D341Med (cell line): Measurements from ENCODE around the gene DMC1.

Source experiments
- DNase-seq: peaks from one replicate; pipeline ENCODE4 v3.0.0; 2012; ENCODE audit warnings: low spot score

DMC1 gene

DNA sequence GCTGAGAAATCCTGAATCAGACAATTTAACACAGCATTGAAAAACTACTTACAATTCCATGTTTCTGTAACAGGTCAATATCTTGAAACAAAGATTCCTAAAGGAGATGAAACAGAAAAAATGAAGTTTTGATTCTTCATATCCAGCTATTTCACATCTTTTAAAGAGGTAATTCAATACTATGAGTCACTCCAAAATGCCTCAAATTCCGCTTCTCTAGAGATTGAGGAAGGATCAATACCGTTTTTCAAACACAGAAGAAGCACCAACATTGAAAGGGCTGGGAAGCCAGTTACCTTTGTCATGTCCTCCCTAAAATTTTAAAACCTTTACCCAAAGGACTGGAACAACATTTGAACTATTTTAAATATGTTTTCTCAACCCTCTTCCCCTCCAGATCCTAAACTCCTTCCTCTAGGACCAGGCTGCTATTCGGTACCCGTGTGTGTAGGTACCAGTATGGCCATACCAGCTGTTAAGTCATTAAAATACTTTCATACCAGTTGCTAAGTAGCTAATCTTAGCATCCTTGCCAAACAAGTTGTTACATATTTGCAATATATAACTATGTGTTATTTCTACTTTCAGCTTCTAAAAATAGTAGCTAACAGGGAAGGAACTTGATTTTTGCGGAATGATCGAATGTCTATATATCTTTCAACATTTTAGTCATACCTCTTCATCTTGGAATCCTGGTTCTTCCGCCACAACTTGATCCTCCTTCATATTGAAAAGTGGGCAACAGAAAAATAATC is 2.3 kb downstream of the DMC1 start:
- no peak for DNase-seq

DNA sequence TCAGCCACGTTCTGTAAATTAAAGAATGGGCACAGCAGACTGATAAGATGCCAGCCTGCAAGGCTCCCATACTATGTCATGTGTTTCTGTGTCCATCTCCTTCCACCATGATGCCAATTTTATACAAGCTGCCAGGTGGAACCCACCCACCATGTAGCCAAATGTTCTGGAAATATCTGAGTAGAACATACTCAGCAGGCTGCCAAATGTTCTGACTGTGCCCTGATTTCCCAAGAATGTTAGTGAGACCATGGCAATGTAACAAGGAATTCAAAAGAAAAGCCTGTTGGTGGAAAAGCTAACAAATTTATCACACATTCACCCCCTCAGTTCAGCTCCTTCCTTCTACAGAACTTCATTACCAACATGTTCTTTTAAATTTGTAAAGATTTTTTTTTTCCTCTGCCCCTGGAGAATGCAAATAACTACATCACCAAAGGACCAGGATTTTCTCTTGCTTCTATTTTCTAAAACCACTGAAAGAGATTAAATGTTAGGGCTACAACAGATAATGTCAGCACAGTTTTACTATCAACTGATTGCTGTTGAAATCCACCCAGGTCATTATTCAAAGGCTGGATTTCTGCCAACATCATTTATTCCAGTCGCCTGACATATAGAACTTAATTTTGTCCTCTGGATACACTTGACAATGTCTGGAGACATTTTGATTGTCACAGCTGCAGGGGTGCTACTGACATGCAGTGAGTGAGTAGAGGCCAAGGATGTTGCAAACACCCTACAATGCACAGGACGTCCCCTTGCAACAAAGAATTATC is 3.1 kb downstream of the DMC1 start:
- no peak for DNase-seq

DNA sequence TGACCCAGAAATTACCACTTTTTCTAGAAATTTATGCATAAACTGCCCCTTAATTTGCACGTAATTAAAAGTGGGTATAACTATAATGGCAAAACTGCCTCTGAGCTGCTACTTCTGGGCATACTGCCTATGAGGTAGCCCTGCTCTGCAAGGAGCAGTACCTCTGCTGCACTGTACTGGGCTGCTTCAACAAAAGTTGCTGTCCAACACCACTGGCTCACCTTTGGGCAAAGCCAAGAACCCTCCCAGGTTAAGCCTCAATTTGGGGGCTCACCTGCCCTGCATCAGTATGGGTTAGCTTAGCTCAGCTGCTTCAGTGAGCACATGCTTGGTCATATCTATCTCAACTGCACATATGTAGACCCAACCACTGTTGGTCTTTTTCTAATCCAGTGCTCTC is 4.5 kb downstream of the DMC1 start:
- no peak for DNase-seq

DNA sequence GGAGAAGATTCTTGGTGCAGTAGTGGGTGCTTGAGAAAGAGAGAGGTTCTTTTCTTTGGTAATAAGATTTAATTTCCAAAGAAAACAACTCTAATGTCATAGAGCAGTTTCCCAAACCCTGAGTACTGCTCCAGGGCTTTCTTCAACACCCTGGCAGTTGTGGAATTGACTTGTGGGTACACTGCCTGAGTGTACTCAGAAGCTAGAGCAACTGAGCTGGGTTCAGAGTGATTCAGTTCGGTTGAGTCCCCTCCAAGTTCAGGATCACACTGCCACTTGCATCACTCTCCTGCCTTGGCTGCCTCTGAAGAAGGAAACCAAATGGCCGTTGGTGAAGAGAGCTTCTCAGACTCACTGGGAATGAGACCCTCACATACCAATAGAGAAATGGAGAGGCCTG is 5.3 kb downstream of the DMC1 start:
- no peak for DNase-seq

DNA sequence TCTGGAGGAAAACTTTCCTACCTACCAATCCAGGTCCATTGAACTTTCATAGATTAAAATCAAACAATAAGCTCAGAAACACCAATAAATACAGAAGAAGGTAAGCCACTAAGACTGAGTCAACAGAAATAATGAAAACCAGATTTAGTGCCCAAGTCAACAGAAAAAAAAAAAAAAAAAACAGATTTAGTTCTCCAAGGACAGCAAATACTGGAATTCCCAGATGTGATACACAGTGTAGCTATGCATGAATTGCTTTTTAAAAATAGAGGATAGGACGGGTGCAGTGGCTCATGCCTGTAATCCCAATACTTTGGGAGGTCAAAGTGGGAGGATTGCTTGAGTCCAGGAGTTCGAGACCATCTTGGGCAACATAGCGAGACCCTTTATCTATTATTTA is 15.7 kb downstream of the DMC1 start:
- no peak for DNase-seq

DNA sequence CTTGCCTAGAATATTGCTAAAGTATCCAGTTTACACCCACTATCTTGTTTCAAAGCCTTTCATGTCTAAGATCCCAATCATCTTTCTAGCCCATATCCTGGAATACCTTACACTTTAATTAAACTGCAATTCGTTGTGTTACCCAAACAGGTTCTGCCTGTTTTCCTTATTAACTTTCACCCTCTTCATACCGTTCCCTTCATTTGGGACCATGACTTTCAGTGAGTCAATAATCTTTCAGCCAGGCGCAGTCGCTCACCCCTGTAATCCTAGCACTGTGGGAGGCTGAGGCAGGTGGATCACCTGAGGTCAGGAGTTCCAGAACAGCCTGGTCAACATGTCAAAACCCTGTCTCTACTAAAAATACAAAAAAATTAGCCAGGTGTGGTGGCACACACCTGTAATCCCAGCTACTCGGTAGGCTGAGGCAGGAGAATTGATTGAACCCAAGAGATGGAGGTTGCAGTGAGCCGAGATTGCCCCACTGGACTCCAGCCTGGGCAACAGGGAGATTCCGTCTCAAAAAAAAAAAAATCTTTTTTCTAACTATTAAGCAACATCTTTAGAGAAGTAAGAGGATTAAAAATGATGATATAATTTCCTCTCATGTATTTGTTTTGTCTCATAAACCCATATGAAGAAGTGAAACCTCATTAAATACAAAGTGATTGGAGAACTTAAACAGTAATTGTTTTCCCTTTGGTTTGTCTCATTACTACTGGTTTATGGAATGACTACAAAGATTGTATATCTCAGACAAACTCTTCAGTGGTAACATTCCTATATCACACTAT is 20.7 kb downstream of the DMC1 start:
- no peak for DNase-seq

DNA sequence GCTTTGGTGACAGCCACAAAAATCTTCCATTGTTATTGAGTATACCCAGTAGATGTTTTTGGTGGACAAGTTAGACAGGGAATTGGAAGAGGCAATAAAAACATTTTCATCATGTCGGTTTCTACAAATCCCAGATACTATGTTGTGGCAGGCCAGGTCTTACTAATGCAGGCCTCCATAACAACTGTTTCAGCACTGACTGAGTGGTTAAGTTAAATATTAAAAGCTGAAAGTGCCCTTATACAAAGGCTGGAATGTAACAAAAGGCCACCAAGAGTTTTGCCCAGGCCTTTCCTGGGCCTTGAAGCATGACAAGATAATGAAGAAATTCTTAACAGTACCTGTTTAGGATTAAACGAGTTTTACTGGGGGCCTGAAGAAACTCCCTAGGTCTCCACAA is 29.3 kb downstream of the DMC1 start:
- DNase-seq = no peak

DNA sequence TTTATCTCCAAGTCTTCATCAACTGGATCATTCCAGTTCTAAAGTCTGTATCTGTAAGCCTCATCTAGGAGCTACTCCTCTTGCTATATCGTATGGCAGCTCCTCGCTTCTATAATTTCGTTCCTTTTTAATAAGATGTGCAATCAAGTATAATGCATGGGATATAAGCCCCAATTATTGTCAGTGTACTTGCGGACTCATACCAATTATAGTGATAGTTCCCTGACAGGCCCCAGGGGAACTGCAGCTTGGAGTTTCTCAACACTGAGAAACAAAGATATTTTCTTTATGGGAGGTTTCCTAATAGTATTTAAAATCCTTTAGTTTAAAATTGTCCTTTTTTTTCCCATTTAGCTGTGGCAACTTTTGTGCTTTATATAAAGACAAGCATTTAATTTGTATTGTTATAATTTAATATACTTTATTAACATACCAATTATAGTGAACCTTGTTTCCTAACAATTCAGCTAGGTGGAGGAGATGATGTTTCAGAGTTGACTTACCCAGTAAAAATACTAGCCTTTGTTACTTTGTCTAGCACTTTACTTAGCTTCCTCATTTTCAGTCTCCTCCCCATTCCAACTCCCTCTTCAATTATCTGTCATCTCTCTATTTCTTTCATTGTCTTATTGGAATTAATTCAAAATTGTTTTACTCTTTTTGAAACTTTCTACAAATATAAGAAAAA is 38.6 kb downstream of the DMC1 start:
- peak; percentile 53 for DNase-seq

DNA sequence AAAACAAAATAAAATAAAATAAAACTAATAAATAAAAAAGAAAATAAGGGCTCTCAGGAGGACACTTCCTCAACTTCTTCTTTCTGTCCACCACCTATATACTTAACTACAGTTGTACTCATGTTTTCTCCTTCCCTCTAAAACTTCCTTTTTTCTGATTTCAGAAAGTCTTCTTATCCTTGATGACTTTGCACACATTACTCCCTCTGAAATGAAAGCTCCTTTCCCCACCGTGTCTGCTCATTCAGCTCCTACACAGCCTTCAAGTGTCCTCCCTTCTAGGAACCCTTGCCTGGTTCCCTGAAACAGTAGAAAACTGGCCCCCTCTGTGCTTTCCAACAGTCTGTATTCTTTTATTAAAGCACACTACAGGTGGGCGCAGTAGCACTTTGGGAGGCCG is 45.6 kb downstream of the DMC1 start:
- DNase-seq = no peak

DNA sequence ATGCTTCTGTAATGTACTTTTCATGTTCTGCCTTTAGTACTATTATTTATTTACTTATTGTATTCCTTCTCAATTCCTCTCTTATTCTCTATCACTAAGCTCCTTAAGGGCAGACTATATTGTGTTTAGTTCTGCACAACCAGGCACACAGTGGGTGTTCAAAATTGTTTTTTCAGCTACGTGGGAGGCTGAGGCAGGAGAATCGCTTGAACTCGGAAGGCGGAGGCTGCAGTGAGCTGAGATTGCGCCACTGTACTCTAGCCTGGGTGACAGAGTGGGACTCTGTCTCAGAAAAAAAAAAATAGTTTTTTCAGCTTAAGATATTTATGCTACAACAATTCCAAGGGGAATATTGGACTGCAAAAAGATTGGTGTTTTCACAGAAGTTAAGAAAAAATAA is 46.5 kb downstream of the DMC1 start:
- DNase-seq = no peak

DNA sequence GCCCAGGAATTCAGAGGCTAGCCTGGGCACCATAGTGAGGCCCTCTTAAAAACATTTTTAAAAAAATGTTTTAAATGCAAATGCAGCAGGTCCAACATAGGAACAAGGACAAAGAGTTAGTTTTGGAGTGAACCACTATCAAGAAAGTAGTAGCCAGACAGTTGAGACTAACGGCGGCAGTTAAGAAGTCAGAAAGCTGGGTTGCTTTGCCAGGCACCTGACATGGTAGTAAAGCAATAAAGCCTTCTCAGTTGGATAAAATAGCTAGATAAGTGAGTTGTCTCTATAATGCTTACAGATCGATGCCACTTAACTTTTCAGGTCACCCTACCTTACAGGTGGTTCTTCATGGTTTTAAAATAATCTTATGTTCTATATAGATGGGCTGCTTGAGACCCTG is 47.0 kb downstream of the DMC1 start:
- no peak for DNase-seq

DNA sequence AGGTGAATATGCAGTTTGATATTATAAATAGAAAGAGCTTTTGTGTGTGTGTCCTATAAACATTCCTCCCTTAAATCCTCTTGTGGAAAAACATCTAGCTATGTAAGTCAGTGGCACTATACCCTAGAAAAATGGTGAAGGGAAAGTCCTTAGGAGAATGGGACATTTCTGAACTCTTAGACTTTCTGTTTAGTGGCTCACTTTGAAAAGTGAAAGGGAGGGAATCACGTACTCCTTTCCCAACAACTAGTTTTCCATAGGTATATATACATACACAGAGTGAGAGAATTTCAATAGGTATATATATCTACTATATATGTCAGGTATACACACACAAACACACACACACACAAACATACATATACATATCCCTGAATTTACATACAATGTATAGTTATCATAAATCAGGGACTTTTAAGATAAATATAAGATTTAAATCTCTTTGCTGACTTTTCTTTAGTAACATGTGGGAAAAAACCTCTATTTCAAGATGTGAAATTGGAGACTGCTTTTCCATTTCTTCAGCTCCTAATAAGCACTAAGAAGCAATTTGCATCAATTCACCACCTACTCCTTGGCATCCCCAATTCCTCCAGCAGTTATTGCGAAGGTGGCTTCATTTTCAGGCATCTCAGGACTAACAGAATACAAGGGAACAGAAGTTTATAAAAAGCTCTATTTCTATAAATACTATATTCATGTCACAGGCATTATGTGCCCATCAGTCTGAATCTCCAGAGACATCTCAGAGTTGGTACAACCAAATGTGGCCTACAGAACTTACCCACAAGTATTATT is 50.3 kb downstream of the DMC1 start:
- no peak for DNase-seq

DNA sequence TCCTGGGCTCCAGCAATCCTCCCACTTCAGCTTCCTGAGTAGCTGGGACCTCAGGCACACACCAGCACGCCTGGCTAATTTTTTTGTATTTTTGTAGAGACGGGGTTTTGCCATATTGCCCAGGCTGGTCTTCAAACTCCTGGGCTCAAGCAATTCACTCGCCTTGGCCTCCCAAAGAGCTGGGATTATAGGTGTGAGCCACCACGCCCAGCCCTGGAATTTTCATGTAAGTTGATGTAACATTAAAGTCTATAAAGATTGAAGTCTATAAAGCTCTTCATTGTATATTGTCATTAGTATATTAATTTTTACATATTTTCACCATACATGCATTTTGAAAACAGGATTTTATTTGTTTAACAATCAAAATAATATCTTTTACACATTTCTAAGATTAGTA is 51.4 kb downstream of the DMC1 start:
- DNase-seq = no peak

DNA sequence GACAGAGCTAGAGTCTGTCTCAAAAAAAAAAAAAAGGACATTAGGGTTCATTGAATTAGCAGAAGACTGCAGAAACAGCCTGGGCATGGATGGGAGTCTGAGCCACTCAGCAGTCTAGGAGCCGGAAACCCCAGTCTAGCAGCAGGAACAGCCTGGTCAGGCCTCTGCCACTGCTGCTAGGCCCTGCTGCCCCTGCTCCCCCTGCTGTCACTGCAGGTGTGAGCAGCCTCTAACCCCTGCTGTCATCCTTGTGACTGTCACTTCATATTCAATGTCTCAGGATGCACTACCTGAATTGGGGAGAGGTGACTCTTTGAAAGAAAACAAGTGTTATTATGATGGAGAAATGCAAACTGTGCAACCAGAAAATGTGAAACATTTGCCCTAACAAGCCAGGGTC is 56.9 kb downstream of the DMC1 start:
- peak; percentile 59 for DNase-seq

DNA sequence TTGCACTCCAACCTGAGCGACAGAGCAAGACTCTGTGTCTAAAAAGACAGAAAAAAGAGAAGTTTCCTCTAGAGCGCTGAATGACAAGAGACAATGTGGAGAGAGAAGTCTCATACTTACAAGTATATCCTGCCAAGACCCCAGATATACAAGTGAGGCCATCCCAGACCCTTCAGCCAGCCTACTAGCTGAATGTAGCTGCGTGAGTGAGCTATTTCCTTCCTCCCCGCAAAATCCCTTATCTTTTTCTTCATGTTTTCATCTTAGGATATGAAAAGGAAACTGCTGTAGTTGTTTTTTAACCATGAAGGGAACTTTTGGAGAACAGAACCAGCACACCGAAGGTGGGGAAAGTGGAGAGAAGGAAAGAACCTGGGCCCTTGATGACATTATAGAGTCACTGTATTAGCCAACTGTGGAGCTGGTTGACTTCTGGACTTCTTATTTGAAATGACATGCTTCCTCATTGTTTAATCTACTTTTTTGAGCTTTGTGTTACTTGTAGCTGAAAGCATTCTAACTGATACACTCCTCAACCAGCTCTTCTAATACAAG is 59.5 kb downstream of the DMC1 start:
- DNase-seq = no peak

DNA sequence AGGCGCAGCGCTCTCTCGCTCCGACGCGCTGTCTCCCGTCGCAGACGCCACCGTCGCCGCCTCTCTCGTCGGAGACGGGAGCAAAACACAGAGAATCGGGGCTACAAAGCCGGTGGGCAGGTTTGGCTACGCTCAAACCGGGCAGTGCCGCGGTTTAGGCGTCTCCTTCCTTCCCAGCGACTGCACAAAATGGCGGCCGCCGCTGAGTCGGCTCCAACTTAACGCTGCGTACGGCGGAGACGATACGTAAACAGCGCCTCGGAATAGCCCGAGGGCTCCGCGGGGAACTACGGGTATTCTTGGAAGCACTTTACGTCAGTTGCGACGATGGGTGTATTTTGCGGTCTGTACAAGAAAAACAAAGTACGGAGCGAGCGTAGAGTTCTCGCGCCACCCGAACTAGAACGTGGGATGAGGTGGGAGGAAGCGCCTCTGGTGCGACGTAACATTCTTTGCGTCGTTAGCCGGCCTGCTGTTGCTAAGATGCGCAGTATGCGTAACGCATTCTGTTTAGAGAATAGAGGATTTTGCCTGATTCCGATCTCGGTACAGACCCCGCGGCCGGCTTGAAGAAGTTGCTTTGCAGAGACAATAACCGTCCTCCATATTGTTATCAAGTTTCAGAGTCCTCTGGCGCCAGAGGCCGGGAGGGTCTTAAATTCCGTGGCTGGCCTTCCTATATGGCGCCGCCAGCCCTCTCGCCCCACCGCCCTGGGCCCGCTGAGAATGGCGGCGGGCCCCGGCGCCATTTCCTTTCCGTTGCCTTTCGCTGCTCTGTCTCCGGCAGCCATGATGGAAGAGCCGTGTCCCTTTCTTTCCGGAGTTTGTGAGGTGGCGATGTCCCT is 63.6 kb downstream of the DMC1 start, which contains the start of gene DDX17:
Gene DDX17, minus strand, starts transcription at position 194 of the 845 bp plus-strand sequence.
- peak; percentile 89 for DNase-seq

DNA sequence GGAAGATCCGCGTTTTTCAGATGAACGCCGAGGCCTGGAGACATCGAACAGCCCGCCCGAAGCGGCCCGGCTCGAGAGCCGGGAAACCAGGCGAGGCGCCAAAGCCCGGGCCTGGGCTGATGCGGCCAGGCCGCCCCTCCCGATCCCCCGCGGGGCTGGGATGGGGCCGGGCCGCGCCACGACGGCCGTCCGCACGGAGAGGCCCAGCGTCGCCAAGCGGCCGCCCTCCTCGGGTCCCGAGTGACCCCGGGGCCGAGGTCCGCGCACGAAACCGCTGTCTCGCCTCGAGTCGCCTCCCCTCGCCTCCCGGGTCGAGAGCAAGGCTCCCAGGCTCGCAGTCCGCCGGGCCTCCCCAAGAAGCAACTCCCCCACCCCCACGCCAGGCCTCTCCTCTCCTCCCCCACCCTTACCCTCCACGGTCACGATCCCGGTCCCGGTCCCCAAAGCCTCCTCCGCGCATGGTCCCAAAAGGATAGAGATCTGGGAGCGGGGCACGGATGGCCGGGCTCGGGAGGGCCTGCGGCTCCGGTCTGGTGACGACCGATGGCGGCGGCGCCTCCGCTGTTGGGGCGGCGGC is 64.4 kb downstream of the DMC1 start:
- peak; percentile 86 for DNase-seq

DNA sequence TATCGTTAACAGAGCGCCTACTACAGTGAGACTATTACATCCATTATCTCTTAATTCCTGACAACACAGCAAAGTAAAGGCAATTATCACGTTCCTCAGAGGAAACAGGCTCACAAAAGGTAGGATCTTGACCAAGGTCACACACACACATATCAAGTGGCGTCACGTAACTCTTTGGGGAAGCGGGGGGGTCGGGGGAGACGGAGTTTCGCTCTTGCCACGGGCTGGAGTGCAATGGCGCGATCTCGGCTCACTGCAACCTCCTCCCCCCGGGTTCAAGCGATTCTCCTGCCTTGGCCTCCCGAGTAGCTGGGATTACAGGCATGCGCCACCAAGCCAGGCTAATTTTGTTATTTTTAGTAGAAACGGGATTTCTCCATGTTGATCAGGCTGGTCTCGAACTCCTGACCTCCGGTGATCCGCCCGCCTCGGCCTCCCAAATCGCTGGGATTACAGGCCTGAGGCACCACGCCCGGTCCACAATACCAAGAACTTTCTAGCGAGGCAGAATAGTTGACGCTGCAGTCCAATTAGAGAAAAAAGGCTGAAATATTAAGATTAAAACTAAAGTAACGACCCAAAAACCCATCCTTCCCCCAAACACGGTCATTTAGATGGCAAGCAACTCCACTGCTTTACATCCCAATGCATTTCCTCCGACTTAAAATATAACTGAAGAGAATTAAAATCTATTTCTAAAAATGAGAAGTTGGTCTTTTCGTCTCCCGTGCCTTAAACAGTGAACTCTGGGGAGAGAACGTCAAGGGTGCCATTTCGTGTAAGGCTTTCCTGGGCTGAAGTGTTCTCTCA is 65.0 kb downstream of the DMC1 start:
- no peak for DNase-seq

DNA sequence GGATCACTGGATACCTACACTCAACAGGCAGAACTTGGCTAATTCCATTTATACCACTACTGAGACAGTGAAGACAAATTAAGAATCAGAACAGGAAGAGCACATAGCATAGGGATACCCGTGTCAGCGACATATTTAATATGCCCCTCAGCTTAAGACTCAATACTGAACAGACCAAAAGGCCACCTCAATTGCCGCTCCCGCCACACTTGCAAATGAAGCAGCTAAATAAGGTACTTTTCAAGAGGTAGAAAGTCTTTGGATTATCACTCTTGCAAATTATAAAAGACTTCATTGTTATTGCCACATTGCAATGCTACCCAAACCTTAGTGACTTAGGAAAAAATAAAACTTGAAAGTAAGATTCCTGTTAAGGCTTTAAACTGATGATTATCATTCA is 67.0 kb downstream of the DMC1 start:
- DNase-seq = no peak
